SU-DHL-6 (cell line): Measurements from ENCODE around the gene ZNRF1.

Experiments used
- H2AFZ ChIP-seq: fragments of 200-600 bp; sonication (generic); 2 replicates; pipeline ENCODE4 v1.6.1; 2014; ENCODE audit warnings: low read depth, mild to moderate bottlenecking, moderate library complexity, mixed read lengths, antibody characterized with exemption, low read length; ENCODE audit not compliant: severe bottlenecking
- H3F3A ChIP-seq: fragments of 200-600 bp; shearing (Covaris generic); 2 replicates; pipeline ENCODE4 v1.6.0; 2016; ENCODE audit warnings: antibody characterized with exemption, mild to moderate bottlenecking; ENCODE audit not compliant: insufficient read depth
- H3K27ac ChIP-seq: fragments of 200-600 bp; sonication (generic); 2 replicates; pipeline ENCODE4 v1.5.1; 2016; ENCODE audit warnings: low read depth, mild to moderate bottlenecking, low read length, moderate library complexity, mixed read lengths
- H3K27me3 ChIP-seq: fragments of 200-600 bp; sonication (generic), shearing (Covaris generic); 2 replicates; pipeline ENCODE4 v1.6.0; 2014; ENCODE audit warnings: mild to moderate bottlenecking, low read length
- H3K36me3 ChIP-seq: fragments of 200-600 bp; sonication (generic); 2 replicates; pipeline ENCODE4 v1.6.1; 2014; ENCODE audit warnings: mild to moderate bottlenecking, low read length, mixed read lengths
- H3K4me2 ChIP-seq: fragments of 300-600, 200-600 bp; shearing (Covaris generic), sonication (generic); 2 replicates; pipeline ENCODE4 v1.6.0; 2014; ENCODE audit warnings: low read length, low read depth, mild to moderate bottlenecking; ENCODE audit not compliant: poor library complexity, severe bottlenecking
- H3K4me3 ChIP-seq: fragments of 200-600 bp; sonication (generic); 2 replicates; pipeline ENCODE4 v1.5.1; 2014; ENCODE audit warnings: antibody characterized with exemption, low read length, mild to moderate bottlenecking, mixed read lengths; ENCODE audit not compliant: insufficient read depth, poor library complexity, severe bottlenecking
- H3K79me2 ChIP-seq: fragments of 200-600 bp; sonication (generic); 2 replicates; pipeline ENCODE4 v1.6.1; 2014; ENCODE audit warnings: mild to moderate bottlenecking, low read length, moderate library complexity; ENCODE audit not compliant: insufficient read depth
- H3K9ac ChIP-seq: fragments of 200-600 bp; sonication (generic); 2 replicates; pipeline ENCODE4 v1.7.0; 2014; ENCODE audit warnings: mild to moderate bottlenecking, low read length
- H3K9me2 ChIP-seq: fragments of 200-600 bp; sonication (generic); replicated peaks from 2 replicates; pipeline ENCODE4 v1.6.1; 2014; ENCODE audit warnings: low read length; ENCODE audit not compliant: insufficient read depth
- H3K9me3 ChIP-seq: fragments of 200-600 bp; sonication (generic); 2 replicates; pipeline ENCODE4 v1.6.1; 2014; ENCODE audit warnings: low read length, mixed read lengths; ENCODE audit not compliant: insufficient read depth
- H4K20me1 ChIP-seq: fragments of 200-600 bp; sonication (generic); 2 replicates; pipeline ENCODE4 v1.6.1; 2014; ENCODE audit warnings: low read depth, mild to moderate bottlenecking, antibody characterized with exemption, low read length, moderate library complexity, mixed read lengths
- EZH2phosphoT487 ChIP-seq: fragments of 200-600 bp; sonication (generic), shearing (Covaris generic); conservative IDR thresholded peaks from 2 replicates; pipeline ENCODE4 v1.6.1; 2018; ENCODE audit warnings: mild to moderate bottlenecking, antibody characterized with exemption, low read length, moderate library complexity, mixed read lengths
- TF ChIP-seq, protein P1 (sequence below): fragments of 200-600 bp; sonication (generic); IDR thresholded peaks from one replicate; pipeline ENCODE4 v1.5.1; 2017; ENCODE audit warnings: antibody characterized with exemption, mild to moderate bottlenecking, low read length, moderate library complexity; ENCODE audit not compliant: insufficient read depth, poor library complexity, severe bottlenecking

Gene ZNRF1

DNA sequence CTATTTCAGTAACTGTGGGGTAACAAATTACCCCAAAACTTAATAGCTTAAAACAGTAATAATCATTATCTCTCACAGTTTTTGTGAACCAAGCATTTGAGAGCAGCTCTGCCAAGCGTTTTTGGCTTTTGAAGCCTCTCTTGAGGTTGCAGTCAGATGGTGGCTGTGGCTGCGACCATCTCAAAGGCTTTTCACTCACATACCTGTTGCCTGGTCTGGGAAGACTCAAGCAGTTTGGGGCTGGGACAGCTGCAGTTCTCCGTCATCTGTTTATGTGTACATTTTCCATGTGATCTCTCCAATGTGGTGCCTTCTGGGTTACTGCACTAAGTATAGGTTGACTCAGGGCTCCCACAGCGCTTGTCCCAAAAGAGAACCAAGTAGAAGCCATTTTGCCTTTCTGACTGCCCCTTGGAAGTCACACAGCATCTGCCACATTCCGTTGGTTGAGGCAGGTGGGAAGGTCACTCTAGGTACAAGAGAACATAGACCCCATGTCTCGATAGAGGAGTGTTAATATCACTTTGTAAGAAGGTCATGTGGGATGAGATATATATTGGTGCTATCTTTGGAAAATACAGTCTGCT is 68.1 kb downstream of the ZNRF1 start:
- no peaks in the 10 kb centered on the region for H3K27me3 ChIP-seq
- no peak overlapping the region for H3K9ac ChIP-seq
- H3K27ac ChIP-seq: no peak overlapping the region
- H3K9me2 ChIP-seq: no peaks in the 10 kb centered on the region
- no peak overlapping the region for H3K4me2 ChIP-seq
- TF ChIP-seq, protein P1, sequence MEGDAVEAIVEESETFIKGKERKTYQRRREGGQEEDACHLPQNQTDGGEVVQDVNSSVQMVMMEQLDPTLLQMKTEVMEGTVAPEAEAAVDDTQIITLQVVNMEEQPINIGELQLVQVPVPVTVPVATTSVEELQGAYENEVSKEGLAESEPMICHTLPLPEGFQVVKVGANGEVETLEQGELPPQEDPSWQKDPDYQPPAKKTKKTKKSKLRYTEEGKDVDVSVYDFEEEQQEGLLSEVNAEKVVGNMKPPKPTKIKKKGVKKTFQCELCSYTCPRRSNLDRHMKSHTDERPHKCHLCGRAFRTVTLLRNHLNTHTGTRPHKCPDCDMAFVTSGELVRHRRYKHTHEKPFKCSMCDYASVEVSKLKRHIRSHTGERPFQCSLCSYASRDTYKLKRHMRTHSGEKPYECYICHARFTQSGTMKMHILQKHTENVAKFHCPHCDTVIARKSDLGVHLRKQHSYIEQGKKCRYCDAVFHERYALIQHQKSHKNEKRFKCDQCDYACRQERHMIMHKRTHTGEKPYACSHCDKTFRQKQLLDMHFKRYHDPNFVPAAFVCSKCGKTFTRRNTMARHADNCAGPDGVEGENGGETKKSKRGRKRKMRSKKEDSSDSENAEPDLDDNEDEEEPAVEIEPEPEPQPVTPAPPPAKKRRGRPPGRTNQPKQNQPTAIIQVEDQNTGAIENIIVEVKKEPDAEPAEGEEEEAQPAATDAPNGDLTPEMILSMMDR: no peak
- TF ChIP-seq EZH2phosphoT487: no peak
- H3K36me3 ChIP-seq: no peaks in the 10 kb centered on the region
- no peaks in the 10 kb centered on the region for H3K9me3 ChIP-seq
- H4K20me1 ChIP-seq: no peaks in the 10 kb centered on the region
- H3F3A ChIP-seq: no peaks in the 10 kb centered on the region
- no peak overlapping the region for H3K4me3 ChIP-seq
- H2AFZ ChIP-seq: no peak overlapping the region
- no peaks in the 10 kb centered on the region for H3K79me2 ChIP-seq

- Histone ChIP-seq H3K9ac (no peak overlapping the region), H3K4me3 (no peak overlapping the region), H3K27me3 (no peaks in the 10 kb centered on the region), H3K9me3 (no peaks in the 10 kb centered on the region), H3K79me2 (no peaks in the 10 kb centered on the region), H3K4me2 (no peak overlapping the region), H3K27ac (no peak overlapping the region), H3K36me3 (no peaks in the 10 kb centered on the region), H3K9me2 (no peaks in the 10 kb centered on the region), H3F3A (no peaks in the 10 kb centered on the region), H4K20me1 (no peaks in the 10 kb centered on the region), H2AFZ (no peak overlapping the region)
- TF ChIP-seq EZH2phosphoT487: no peak
- TF ChIP-seq, protein P1: no peak
Measured at GRCh38 chr16:75068085-75069031, 69.5 kb downstream of the ZNRF1 start.

DNA sequence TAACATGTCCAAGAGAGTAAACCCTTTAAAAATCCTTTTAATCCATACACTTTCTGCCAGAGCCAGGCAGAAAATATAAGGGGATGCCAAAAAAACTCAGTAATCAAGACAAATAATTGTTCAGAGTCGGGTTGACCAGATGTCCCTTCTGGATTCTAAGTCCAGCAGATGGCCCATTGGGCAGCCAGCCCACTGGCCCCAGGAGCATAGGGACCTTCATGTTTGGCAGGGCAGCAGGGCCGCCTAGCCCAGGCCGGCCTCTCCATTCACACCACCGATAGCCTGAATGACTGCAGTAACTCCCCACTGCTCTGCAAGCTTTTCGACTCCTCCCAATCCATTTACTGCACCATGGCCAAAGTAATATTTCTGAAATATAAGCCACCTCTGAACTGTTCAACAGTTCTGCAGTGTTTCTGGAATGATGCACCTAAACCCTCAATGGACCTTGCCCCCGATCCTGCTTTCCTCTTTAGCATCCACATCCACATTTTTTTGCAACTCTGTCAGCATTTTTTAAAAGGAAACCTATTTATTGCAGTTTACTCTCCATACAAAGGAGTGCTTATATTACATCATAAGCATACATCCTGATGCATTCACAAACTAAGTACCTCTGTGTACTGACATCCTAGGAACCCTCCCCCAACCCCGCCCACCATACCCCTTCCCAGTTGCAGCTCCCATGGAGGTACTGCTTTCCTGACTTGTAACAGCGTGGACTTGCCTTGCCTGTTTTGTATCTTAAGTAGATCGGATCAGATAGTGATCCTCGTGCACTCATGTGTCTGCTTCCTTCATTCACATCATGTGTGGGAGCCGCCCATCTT is 71.4 kb downstream of the ZNRF1 start:
- Histone ChIP-seq H3K36me3 (no peaks in the 10 kb centered on the region), H3F3A (0 out of 2 replicates have a peak, but pooled peaks cover under 1% of the 10 kb centered on the region), H2AFZ (no peak overlapping the region), H3K27me3 (no peaks in the 10 kb centered on the region), H3K9ac (no peak overlapping the region), H3K4me3 (no peak overlapping the region), H3K9me3 (no peaks in the 10 kb centered on the region), H3K9me2 (no peaks in the 10 kb centered on the region), H3K79me2 (no peaks in the 10 kb centered on the region), H3K27ac (no peak overlapping the region), H4K20me1 (no peaks in the 10 kb centered on the region), H3K4me2 (no peak overlapping the region)
- no peak for TF ChIP-seq EZH2phosphoT487
- TF ChIP-seq, protein P1: no peak
